Mucosa of rectum (tissue), 2 donors: Measurements from ENCODE around the gene MGST2.

Experiments
- H3K27ac ChIP-seq, 2 donors: one replicate each; pipeline ENCODE4 v1.7.0; 2013; ENCODE audit warnings: inconsistent platforms in 2 of 2, low read depth in 2 of 2, low read length in 2 of 2
- H3K27me3 ChIP-seq, 2 donors: one replicate each; pipeline ENCODE4 v1.7.0; 2013; ENCODE audit warnings: low read length in 2 of 2; ENCODE audit not compliant: control insufficient read depth in 2 of 2, insufficient read depth in 2 of 2
- H3K36me3 ChIP-seq, 2 donors: one replicate each; pipeline ENCODE4 v1.7.0; 2013; ENCODE audit warnings: low read length in 2 of 2; ENCODE audit not compliant: control insufficient read depth in 2 of 2, insufficient read depth in 2 of 2
- H3K4me1 ChIP-seq, 2 donors: one replicate each; pipeline ENCODE4 v1.7.0; 2013; ENCODE audit warnings: low read length in 2 of 2, mild to moderate bottlenecking in 1 of 2; ENCODE audit not compliant: control insufficient read depth in 2 of 2, insufficient read depth in 2 of 2
- H3K4me3 ChIP-seq, 2 donors: one replicate each; pipeline ENCODE4 v1.7.0; 2013; ENCODE audit warnings: low read length in 2 of 2
- H3K9ac ChIP-seq, 2 donors: one replicate each; pipeline ENCODE4 v1.7.0; 2013; ENCODE audit warnings: low read length in 2 of 2, low read depth in 1 of 2, mild to moderate bottlenecking in 1 of 2
- H3K9me3 ChIP-seq, 2 donors: one replicate each; pipeline ENCODE4 v1.7.0; 2013; ENCODE audit warnings: low read length in 2 of 2; ENCODE audit not compliant: control insufficient read depth in 2 of 2
- donor health status: healthy.
- donor health status: Normal muscosa, but diverticular disease.

The MGST2 gene

DNA sequence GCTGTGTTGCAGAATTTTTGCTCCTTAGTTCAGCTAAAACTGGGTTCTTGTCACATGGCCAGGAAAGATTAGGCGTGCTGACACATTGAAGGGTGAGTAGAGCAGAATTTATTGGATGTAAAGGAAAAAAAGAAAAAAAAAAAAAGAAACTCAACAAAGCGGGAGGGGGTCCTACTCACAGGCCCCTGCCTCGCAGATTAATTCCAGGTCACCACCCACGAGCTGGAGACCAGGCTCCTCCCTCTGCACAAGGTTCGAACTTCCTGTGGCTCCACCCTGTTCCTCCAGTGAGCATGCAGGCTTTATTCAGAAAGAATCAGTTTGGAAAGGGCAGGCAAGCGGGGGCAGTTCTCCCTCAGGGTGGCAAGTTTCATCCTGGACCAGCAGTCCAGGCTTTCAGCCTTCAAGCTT lies 17.1 kb downstream of the MGST2 start:
- H3K27ac ChIP-seq, result no peak overlapping the region
- H3K27me3 ChIP-seq, result no peaks in the 10 kb centered on the region
- H3K4me1 ChIP-seq, result peaks cover 6 to 17% of the 10 kb centered on the region in 2 donors
- H3K9ac ChIP-seq, result no peak overlapping the region
- no peaks in the 10 kb centered on the region for H3K9me3 ChIP-seq
- peaks cover 23% of the 10 kb centered on the region in 2 donors for H3K36me3 ChIP-seq
- no peak overlapping the region for H3K4me3 ChIP-seq

DNA sequence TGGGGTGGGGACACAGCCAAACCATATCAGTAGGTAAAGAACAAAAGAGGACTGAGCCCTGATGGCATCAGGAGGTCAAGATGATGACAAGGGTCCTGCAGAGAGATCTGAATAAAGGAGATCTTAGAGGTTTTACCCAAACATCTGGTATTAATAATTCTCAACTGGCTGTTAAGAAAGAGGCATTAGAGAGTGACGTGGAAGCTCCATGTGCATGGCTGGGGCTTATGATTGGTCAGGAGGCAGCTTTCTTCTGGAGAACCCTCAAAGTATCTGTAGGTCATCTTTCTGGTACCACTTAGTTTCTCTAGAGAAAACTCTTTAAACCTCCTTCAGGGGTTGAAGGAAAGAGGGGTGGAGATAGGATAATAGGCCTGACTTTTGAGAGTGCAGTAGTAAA lies 18.7 kb downstream of the MGST2 start:
- H3K9me3 ChIP-seq, result no peaks in the 10 kb centered on the region
- H3K4me1 ChIP-seq, result peaks cover 6 to 17% of the 10 kb centered on the region in 2 donors
- no peak overlapping the region for H3K27ac ChIP-seq
- H3K36me3 ChIP-seq, result peaks cover 10 to 13% of the 10 kb centered on the region in 2 donors
- H3K9ac ChIP-seq, result no peak overlapping the region
- no peak overlapping the region for H3K4me3 ChIP-seq
- H3K27me3 ChIP-seq, result no peaks in the 10 kb centered on the region

DNA sequence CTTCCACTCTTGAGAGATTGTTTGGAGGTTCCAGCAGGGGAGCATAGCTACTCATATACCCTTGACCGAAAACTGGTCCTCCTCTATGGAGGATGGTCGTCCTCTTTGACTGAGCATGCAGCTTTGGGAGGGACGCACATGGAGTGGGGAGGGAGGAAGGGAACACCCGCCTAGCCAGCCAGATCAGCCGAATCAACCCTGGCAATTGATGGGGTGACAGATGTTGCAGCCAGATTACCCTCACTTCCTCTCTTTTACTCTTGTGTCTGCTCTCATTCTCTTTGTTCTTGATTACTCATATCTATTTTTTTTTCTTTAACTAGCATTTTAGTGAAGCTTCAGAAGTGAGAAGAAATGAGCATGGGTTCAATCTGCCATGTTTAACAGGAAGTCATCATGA lies 19.6 kb downstream of the MGST2 start:
- H3K27ac ChIP-seq, result no peak overlapping the region
- no peaks in the 10 kb centered on the region for H3K27me3 ChIP-seq
- H3K4me1 ChIP-seq, result peaks cover 6 to 17% of the 10 kb centered on the region in 2 donors
- H3K9ac ChIP-seq, result no peak overlapping the region
- peaks cover 10 to 13% of the 10 kb centered on the region in 2 donors for H3K36me3 ChIP-seq
- H3K4me3 ChIP-seq, result no peak overlapping the region
- H3K9me3 ChIP-seq, result no peaks in the 10 kb centered on the region

DNA sequence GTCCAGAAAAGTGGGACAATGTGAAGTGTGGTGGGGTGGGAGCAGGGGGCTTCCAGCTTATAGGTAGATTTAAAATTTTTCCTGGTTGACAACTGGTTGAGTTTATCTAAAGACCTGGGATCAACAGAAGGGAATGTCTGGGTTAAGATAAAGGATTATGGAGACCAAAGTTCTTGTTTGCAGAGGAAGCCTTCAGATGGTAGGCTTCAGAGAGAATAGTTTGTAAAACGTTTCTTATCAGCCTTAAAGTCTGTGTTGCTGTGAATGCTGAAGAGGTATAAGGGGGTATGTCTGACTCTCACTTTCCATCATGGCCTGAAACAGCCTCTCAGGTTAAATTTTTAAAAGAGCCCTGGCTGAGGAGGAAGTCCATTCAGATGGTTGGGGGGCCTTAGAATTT lies 20.5 kb downstream of the MGST2 start:
- H3K9me3 ChIP-seq, result no peaks in the 10 kb centered on the region
- H3K36me3 ChIP-seq, result peaks cover 5 to 13% of the 10 kb centered on the region in 2 donors
- H3K9ac ChIP-seq, result no peak overlapping the region
- peaks cover 6 to 17% of the 10 kb centered on the region in 2 donors for H3K4me1 ChIP-seq
- H3K27ac ChIP-seq, result no peak overlapping the region
- no peaks in the 10 kb centered on the region for H3K27me3 ChIP-seq
- no peak overlapping the region for H3K4me3 ChIP-seq

DNA sequence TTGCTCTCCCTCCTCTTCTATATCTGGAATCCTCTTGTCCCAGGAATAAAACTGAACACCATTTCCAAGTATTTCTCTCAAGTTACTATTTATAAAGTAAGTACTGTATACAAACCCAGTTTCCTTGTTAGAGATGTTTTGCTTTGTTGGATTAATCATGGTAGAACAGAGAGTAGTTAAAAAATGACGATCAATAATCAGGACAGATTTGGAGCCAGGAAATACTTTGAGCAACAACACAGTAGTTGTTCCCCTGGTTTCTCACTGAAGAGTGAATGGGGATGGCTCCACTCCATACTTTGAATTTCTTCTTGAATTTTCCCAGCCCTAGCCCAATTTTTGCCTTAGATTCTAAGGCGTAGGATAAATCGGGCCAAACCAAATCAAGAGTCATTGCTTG lies 21.4 kb downstream of the MGST2 start:
- Histone ChIP-seq H3K36me3 (peaks cover 5 to 13% of the 10 kb centered on the region in 2 donors), H3K4me1 (peaks cover 6 to 17% of the 10 kb centered on the region in 2 donors), H3K9ac (no peak overlapping the region), H3K27ac (no peak overlapping the region), H3K4me3 (no peak overlapping the region), H3K9me3 (no peaks in the 10 kb centered on the region), H3K27me3 (no peaks in the 10 kb centered on the region)

DNA sequence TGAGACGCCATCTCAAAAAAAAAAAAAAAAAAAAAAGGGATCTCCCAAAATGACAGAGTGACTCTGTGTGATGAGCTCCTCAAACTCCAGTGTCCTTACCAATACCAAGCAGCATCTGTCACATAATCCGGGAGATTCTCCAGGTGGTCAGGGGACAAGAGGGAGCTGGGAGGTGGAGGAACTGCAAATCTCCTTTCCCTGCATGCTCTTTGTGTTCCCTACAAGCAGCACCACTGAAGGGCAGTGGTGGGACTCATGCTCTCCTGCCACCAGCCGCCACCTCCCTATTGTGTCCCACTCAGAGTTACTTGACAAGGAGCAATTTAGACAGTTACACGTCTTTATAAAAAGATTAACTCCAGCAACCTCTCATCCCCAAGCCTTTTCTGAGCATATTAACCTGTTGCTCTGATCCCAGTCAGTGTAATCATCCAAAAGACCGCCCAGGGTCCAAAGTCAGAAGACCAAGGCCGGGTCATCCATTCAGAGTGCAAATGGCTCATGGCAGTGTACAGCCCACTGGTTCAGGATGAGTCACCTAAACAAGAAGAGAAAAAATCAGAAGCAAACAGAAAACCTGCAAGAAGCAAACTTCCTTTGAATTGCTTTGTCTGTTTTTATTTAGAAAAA lies 23.6 kb downstream of the MGST2 start:
- no peak overlapping the region for H3K9ac ChIP-seq
- H3K4me1 ChIP-seq, result peaks cover 0 to 10% of the 10 kb centered on the region in 2 donors
- no peaks in the 10 kb centered on the region for H3K27me3 ChIP-seq
- no peak overlapping the region for H3K27ac ChIP-seq
- no peak overlapping the region for H3K4me3 ChIP-seq
- peaks cover 10 to 13% of the 10 kb centered on the region in 2 donors for H3K36me3 ChIP-seq
- no peaks in the 10 kb centered on the region for H3K9me3 ChIP-seq

DNA sequence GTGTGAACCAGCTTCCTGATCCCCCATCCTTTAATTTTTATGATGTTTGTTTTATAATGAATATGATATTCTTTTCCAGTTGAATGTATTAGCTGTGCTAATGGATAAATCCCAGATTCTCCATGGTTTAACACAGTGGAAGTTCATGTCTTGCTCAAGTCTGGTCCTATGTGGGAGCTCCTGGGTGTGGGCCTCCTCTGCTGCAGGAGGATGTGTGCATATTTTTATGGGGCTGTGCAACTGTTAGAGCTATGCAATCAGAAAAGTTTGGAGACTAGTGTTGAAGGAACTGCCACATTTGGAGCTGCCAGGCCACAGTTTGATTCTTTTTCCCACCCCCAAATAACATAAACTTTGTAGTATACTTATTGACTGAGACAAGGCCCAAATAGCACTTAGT lies 24.8 kb downstream of the MGST2 start:
- H3K9me3 ChIP-seq, result no peaks in the 10 kb centered on the region
- no peak overlapping the region for H3K27ac ChIP-seq
- peaks cover 0 to 8% of the 10 kb centered on the region in 2 donors for H3K4me1 ChIP-seq
- no peaks in the 10 kb centered on the region for H3K27me3 ChIP-seq
- no peak overlapping the region for H3K9ac ChIP-seq
- H3K36me3 ChIP-seq, result peaks cover 6 to 14% of the 10 kb centered on the region in 2 donors
- H3K4me3 ChIP-seq, result no peak overlapping the region

DNA sequence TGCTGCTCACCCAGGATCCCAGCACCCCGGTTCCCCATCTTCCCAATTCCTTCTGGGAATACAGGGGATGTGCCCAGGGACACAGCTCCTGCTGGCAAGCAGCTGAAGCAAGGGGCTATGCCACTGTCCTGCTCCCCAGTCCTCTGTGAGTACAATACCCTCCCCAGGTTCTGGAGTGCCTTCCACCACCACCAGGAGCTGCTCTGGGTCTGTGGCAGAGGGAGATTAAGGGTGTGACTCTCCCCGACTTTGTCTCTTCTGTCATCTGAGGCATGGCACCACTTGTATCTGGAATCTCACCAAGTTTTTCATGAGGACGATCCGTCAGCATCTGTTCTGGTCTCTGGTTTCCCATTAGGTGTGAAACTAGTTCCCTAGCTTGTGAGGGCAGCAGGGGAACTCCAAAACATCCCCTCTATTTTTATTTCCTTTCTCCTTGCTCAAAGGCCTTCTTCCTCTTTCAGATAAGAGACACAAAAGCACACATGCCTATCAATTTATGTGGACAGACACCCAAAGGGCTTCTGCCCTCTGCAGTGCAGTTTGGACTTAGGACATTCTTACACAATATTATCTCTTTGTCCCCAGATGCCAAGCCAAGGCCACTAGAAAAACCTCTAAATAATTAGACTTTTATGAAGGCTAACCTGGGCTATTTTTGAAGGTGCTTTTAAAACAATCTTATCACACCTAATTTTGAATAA lies 26.8 kb downstream of the MGST2 start:
- H3K27me3 ChIP-seq, result no peaks in the 10 kb centered on the region
- no peaks in the 10 kb centered on the region for H3K9me3 ChIP-seq
- no peaks in the 10 kb centered on the region for H3K4me1 ChIP-seq
- H3K9ac ChIP-seq, result no peak overlapping the region
- H3K27ac ChIP-seq, result no peak overlapping the region
- peaks cover 15 to 30% of the 10 kb centered on the region in 2 donors for H3K36me3 ChIP-seq
- no peak overlapping the region for H3K4me3 ChIP-seq

DNA sequence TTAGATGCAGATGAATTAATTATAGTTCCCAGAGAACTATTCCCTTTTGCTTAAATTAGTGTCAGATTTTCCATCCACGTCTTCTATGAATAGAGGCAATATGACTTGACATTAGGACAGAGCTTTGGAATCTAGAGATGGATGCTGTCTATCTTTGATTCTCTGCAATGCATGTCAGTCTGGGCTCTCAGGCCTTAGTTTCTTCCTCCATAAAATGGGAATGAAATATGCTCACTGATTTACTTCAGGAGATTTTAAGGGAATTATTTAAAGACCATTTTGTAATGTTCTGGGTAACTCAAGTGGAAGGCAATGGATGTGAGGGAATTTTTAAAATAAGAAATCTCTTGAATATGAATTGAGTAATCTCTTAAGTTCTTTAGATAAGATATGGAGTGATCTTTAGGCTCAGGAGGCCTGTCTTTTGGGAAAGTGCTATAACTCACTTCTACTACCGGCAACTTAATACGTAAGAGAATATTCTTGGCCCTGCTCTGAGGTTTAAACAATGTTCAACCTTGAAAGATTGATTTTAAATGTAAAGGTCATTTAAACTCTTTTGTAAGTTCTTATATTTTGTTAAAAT lies 29.0 kb downstream of the MGST2 start:
- peaks cover 17 to 34% of the 10 kb centered on the region in 2 donors for H3K36me3 ChIP-seq
- no peak overlapping the region for H3K4me3 ChIP-seq
- no peaks in the 10 kb centered on the region for H3K4me1 ChIP-seq

DNA sequence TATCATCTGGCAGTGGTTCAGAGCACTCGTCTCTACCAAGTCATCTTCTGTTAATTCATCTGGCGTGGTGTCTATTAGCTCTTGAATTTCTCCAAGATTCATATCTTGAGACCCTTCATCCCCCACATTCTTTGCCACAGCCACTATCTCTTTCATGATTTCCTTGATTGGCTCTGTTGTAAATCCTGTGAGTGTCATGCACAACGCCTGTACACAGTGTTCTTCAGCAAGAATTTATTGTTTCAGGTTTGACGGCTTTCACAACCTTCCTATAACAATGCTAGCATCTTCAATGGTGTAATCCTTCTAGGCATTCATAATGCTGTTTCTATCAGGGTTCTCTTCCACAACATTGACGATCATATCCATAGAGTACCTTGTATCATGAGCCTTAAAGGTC lies 30.9 kb downstream of the MGST2 start:
- Histone ChIP-seq H3K36me3 (peaks cover 17 to 37% of the 10 kb centered on the region in 2 donors), H3K27me3 (no peaks in the 10 kb centered on the region), H3K27ac (no peak overlapping the region), H3K4me3 (no peak overlapping the region), H3K9ac (no peak overlapping the region), H3K4me1 (no peaks in the 10 kb centered on the region), H3K9me3 (no peaks in the 10 kb centered on the region)

More for the DNA sequence above, 29.0 kb downstream of the MGST2 start:
- Histone ChIP-seq H3K9ac (no peak overlapping the region), H3K9me3 (no peaks in the 10 kb centered on the region), H3K27ac (no peak overlapping the region), H3K27me3 (no peaks in the 10 kb centered on the region)
